Progenitor cell of endocrine pancreas (in vitro differentiated cells): ENCODE data around the gene ZNF414. TPM values are rescaled to one million over a fixed set of nuclear protein-coding genes. Genes with fewer than 3 reads are reported as not detected.

ENCODE experiments used
- DNase-seq: peaks from one replicate; pipeline ENCODE4 v3.0.0; 2021; ENCODE audit warnings: low spot score; ENCODE audit not compliant: unreplicated experiment
- H3K27ac Mint-ChIP-seq: 2 replicates; pipeline ENCODE4 v1.8.0; 2021; ENCODE audit warnings: mild to moderate bottlenecking, moderate library complexity, mixed read lengths
- H3K27me3 Mint-ChIP-seq: 2 replicates; pipeline ENCODE4 v1.8.0; 2021; ENCODE audit warnings: mixed read lengths
- H3K36me3 Mint-ChIP-seq: 2 replicates; pipeline ENCODE4 v1.8.0; 2022; ENCODE audit warnings: mixed read lengths; ENCODE audit not compliant: insufficient read depth
- H3K4me1 Mint-ChIP-seq: 2 replicates; pipeline ENCODE4 v1.8.0; 2021; ENCODE audit warnings: low read depth, mixed read lengths
- H3K4me3 Mint-ChIP-seq: 2 replicates; pipeline ENCODE4 v1.8.0; 2021; ENCODE audit warnings: low read depth, mild to moderate bottlenecking, moderate library complexity, mixed read lengths
- H3K9me3 Mint-ChIP-seq: 2 replicates; pipeline ENCODE4 v1.8.0; 2021; ENCODE audit warnings: low read depth, mixed read lengths
- total RNA-seq: library from RNA; stranded (reverse); gene quantifications from 2 replicates; pipeline ENCODE4 v1.2.1, GENCODE V29; 2021
- TF ChIP-seq, protein P1 (sequence below): fragments of 200-600 bp; sonication (generic); IDR thresholded peaks from one replicate; pipeline ENCODE4 v1.5.0; 2021; ENCODE audit warnings: antibody characterized with exemption, mild to moderate bottlenecking; ENCODE audit not compliant: unreplicated experiment

The ZNF414 gene
- total RNA-seq, 1 donor from 2014 or later = 37.7 TPM

DNA sequence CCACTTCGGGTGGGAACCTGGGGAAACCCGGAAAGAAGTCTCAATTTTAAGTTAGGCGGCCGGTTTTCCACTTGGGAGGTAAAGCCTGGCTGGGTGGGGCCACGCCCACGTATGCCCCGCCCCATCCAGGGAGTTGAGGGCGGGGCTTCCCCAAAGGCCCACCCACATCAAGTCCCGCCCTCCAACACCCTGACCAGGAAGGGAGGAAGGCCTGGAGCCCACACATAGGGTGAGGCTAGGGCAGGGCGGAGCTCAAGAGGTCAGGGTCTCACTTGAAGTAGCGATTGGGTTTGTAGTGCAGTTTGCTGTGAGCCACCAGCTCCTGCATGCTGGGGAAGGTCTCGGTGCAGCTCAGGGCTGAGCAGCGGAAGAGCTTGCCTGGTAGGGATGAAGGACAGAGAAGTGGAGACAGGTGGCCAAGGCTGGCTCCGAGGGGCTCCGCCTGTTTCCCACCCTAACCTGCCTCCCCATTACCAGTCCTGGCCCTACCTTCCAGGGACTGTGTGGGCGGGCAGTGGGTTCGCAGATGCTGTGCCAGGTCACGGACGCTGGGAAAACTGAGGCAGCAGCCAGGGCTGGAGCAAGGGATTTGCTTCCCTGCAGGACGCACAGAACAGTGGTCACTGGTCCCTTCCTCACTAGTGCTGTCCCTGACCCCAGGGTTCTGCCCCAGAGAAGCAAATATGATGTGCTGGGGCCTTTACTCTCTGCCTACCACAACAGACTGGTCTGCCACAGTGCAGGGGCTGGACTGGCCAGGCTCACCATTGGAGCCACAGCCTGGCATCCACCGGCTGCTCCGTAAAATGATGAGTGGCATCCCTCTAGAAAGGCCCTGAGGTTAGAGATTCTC lies 1.6 kb downstream of the ZNF414 start:
- DNase-seq = no peak
- no peak overlapping the region for H3K27ac Mint-ChIP-seq
- TF ChIP-seq, protein P1, sequence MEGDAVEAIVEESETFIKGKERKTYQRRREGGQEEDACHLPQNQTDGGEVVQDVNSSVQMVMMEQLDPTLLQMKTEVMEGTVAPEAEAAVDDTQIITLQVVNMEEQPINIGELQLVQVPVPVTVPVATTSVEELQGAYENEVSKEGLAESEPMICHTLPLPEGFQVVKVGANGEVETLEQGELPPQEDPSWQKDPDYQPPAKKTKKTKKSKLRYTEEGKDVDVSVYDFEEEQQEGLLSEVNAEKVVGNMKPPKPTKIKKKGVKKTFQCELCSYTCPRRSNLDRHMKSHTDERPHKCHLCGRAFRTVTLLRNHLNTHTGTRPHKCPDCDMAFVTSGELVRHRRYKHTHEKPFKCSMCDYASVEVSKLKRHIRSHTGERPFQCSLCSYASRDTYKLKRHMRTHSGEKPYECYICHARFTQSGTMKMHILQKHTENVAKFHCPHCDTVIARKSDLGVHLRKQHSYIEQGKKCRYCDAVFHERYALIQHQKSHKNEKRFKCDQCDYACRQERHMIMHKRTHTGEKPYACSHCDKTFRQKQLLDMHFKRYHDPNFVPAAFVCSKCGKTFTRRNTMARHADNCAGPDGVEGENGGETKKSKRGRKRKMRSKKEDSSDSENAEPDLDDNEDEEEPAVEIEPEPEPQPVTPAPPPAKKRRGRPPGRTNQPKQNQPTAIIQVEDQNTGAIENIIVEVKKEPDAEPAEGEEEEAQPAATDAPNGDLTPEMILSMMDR = no peak
- no peaks in the 10 kb centered on the region for H3K9me3 Mint-ChIP-seq
- peak overlapping the region; percentile 44 for H3K4me3 Mint-ChIP-seq
- peaks cover 4% of the 10 kb centered on the region for H3K27me3 Mint-ChIP-seq
- H3K36me3 Mint-ChIP-seq = peaks cover 4% of the 10 kb centered on the region
- peaks cover 5% of the 10 kb centered on the region for H3K4me1 Mint-ChIP-seq

DNA sequence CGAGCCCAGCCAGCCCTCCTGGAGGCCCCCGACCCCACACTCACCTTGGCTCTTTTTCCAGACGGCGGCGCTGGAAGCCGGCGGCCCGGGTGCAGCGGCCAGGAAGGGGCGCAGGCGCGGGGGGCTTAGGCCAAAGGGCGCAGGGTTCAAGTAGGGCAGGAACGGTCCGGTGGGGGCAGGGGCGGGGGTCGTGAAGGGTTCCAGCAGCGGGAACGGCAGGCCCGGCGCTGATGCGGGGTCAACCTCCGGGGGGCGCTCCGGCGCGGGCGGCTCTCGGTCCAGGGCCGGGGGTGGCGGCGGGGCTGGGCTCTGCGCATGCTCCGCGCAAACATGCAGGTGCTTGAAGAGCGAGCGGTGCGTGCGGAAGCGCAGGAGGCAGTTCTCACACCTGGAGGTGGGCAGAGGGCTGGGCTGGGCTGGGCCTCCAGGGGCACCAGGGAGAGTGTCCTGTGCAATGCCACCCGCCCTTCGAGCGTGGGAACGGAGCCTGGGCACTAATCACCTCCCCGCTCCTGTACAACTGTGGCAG lies 2.3 kb downstream of the ZNF414 start:
- peaks cover 5% of the 10 kb centered on the region for H3K4me1 Mint-ChIP-seq
- no peak overlapping the region for H3K4me3 Mint-ChIP-seq
- no peaks in the 10 kb centered on the region for H3K9me3 Mint-ChIP-seq
- TF ChIP-seq, protein P1 = no peak
- H3K27me3 Mint-ChIP-seq = peaks cover 3% of the 10 kb centered on the region
- DNase-seq = no peak
- peaks cover 4% of the 10 kb centered on the region for H3K36me3 Mint-ChIP-seq
- no peak overlapping the region for H3K27ac Mint-ChIP-seq

DNA sequence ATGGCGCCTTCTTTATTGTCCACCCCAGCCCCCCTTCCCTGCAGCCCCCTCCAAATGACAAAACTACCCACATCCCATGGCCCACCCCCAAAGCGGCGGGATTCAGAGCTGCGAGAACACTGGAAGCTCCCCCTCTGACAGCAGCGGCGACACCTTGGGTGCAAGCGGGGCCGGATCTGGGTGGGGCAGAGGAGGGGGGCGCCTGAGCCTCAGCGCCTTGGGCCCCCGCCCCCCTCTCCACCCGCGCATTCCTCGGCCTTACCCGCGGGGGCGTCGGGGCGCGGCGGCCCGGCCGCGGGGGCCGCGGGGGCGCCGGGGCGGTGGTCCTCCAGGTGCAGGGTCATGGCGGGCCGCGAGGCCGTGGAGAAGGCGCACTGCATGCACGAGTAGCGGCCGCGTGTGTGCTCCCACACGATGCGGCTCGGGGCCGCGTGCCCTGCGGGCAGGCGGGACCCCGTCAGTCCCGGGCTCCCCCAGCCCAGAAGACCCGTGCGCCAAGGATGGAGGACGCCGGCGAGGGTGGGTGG lies 3.3 kb downstream of the ZNF414 start:
- peaks cover 9% of the 10 kb centered on the region for H3K4me1 Mint-ChIP-seq
- H3K4me3 Mint-ChIP-seq = no peak overlapping the region

DNA sequence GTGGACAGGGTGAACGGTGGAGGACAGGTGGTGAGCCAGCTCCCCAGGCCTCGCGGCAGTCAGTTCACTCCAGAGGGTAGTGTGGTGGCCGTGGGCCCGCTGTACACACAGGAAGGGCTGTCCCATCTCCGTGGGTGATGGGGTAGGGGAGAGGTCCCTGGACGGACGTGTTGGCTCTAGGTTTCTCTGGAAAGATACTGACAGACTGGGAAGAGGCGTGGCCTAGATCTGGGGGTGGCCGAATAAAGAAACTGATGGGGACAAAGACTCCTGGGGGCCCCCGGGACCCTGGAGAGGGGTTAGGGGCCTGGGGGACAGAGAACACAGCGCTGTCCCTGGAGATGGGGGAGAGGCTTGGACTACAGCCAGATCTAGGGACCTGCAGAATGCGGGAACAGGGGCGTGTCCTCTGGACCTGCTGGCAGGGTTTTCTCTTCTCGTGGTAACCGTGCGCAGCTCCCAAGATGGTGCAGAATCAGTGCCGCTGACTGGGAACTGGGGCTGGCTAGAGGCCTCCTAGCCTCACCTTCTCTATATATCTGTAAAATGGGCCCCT lies 7.5 kb downstream of the ZNF414 start:
- Mint-ChIP-seq H3K9me3 (no peaks in the 10 kb centered on the region), H3K4me3 (peak overlapping the region; percentile 83), H3K4me1 (peaks cover 7% of the 10 kb centered on the region), H3K27ac (peak overlapping the region; percentile 95), H3K27me3 (peaks cover 2% of the 10 kb centered on the region), H3K36me3 (peaks cover 1% of the 10 kb centered on the region)
- TF ChIP-seq, protein P1 = no peak
- DNase-seq = no peak

More for the DNA sequence above, 3.3 kb downstream of the ZNF414 start:
- no peak for DNase-seq
- Mint-ChIP-seq H3K27ac (no peak overlapping the region), H3K27me3 (peaks cover 3% of the 10 kb centered on the region), H3K36me3 (peaks cover 4% of the 10 kb centered on the region), H3K9me3 (no peaks in the 10 kb centered on the region)
- TF ChIP-seq, protein P1 = no peak

DNA sequence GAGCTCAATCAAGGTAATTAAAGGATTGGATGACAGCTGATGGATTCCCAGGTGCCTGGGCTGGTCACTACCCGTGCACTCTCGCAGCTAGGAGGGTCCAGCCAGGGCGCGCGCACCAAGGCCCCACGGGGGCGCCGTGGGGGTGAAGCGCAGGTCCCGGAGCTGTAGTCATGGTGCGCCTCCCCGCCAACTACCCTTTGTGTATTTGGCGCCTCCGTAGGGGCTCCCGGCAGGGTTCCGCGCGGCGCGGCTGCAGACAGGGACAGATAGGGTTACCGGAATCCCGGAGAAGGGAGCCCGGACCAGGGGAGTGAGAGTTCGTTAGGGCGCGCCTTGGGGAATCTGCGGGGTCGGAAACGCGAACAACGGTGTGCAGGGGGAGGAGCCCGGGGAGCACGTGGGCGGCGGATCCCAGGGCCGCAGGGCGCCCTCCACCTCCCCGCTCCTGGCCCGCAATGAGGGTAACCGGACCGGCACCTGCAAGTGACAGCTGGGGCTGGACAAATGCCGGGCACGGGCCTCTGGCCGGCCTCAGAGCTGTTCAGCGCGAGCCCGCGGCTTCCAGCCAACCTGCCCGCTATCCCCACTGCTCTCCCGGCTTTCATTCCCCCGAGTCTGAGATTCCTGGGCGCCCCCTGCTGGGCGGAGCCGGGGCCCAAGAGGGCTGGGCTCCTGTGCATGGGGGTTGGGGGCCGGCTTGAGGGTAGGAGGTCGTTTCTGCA lies 8.1 kb downstream of the ZNF414 start:
- TF ChIP-seq, protein P1 = peak; percentile 87
- peak; percentile 93 for DNase-seq
- Mint-ChIP-seq H3K4me3 (peak overlapping the region; percentile 83), H3K36me3 (peaks cover 1% of the 10 kb centered on the region), H3K27me3 (peaks cover 2% of the 10 kb centered on the region), H3K9me3 (no peaks in the 10 kb centered on the region), H3K27ac (peak overlapping the region; percentile 97), H3K4me1 (peaks cover 7% of the 10 kb centered on the region)
